Epidermal melanocyte (primary cell): ENCODE measurements around the gene ANKLE2.
A peak's percentile ranks its signal among the peaks of the same experiment; 100 is the strongest.
"Not testable (repeated sequence)": the region's sequence is repeated elsewhere in the genome, so short reads cannot be mapped to it uniquely, and the experiment has no call there.

Source experiments
- DNase-seq: peaks from one replicate; pipeline ENCODE4 v3.0.0; 2011; ENCODE audit warnings: low spot score; ENCODE audit not compliant: insufficient read length

The ANKLE2 gene

DNA sequence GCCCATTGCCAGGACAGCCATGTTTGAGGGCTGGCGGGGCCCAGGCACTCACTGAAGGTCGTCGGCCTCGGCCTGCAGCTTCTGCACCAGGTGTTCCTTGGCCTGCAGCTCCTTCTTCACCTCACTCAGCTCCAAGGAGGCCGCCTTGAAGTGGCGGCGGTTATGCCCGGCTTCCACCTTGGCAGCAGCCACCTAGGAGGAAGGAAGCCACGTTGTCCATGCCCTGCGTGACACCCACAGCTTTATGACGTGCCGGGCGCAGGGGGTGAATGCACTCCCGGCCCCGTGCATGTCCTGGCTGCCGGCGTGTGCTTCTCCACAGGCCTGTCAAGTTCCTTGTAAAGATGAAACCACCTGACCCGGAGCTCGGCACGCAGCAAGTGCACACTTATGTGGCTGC, 16.0 kb upstream of the ANKLE2 start:
- no peak for DNase-seq

DNA sequence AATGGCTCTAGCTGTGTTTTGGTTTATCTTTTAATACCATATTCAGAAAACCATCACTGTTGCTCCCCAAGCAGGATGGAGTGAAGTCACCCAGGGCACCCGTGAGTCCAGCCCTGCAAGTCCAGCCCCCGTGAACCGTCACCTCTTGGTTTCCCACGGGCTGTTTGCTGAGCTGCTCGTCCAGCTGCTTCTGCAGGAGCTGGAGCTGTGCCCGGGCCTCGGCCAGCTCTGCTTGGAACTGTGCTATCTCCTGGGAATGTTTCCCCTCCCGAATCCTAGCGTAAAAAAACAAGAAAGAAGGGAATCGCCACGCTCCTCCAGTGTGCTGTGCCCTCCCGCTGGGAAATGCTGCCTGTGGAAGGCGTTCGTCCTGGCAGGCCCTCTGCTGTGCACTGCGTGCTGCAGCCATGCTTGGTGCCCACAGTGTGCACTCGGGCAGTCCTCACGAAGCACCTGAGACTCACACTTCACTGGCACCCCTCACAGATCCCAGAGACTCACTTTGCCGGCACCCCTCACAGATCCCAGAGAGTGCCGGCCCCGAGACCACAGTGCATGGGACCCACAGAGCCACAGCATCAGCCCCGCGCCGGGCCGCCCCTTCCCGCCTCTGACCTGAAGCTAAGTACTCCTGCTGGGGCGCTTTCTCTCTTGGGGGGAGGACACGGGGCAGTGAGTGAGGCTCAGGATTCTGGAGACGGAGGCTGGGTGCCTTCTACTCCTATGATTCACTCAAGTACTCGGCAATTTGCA, 15.4 kb upstream of the ANKLE2 start:
- DNase-seq: no peak

DNA sequence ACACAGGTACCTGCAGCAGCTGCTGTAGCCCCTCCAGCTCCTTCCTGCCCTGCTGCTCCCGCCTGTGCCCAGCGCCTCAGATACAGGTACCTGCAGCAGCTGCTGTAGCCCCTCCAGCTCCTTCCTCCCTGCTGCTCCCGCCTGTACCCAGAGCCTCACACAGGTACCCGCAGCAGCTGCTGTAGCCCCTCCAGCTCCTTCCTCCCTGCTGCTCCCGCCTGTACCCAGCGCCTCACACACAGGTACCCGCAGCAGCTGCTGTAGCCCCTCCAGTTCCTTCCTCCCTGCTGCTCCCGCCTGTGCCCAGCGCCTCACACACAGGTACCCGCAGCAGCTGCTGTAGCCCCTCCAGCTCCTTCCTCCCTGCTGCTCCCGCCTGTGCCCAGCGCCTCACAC, 14.6 kb upstream of the ANKLE2 start:
- DNase-seq: not testable (repeated sequence)

DNA sequence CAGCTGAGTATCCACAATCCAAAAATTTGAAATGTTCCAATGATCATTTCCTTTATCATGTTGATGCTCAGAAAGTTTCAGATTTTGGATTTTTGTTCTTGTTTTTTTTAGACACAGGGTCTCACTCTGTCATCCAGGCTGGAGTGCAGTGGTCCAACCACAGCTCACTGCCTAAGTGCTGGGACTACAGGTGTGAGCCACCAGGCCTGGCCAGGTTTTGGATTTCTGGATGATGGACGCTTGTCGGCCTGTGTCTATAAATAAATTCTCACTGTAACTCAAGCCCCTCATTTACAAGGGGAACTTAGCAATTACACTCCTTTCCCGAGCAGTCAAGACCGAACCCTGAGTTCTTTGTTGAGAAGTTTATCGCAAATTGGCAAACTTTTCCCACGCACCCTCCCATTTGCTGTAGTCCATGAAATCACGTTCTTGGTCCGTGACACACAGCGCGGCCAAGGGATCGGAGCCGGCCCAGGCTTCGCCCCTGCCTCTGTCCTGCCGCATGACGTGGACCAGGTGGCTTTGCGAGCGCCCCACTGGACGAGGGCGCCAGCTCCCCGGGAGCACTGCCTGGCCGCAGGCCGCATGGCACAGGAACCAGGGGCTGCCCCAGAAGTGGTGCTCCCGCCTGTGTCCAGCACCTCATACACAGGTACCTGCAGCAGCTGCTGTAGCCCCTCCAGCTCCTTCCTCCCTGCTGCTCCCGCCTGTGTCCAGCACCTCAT, 14.0 kb upstream of the ANKLE2 start:
- DNase-seq: no peak

DNA sequence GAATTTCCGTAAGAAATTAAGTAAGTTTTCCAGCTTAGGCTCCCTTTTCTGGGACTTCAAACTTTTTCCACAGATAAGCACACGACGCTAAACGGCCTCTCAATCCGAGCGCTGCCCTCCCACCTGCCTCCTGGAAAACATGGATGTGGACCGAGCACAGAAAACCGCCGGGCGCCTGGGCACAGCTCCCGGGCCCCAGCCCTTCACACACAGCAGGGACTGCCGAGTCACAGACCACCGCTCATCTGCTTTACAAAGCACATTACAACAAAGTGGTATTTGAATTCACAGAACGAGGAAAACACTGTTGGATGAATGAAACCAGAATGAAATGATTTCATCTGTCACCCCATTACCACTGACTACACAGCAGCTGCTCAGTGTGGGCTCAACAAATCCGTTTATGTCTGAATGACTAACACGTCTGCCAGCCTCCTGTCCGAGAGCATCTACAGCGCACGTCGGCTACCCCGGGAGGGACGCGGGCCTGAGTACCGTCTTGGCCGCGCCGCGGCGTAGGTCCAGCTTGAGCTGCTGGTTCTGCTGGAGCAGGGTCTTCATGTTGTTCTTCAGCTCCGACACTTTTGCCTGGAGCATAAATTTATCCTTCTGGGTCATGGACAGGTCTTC, 13.1 kb upstream of the ANKLE2 start:
- no peak for DNase-seq

DNA sequence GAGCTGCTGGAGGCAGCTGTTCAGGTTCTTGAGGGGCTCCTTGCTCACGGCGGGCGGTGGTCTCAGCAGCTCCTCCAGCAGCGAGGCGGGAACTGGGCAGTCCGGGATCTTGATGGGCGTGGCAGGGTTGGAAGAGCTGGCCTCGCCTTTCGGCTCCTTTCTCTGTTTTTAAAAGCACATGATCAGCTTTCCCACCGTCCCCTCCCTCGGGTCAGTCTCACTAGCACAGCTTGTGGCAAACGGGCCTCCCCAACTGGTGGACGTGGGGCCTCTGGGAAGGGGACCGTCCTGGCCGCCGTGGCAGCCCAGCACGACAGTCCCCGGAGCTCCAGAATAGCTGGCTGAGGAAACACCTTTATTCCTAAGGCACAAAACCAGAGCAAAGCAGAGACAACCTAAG, 12.5 kb upstream of the ANKLE2 start:
- DNase-seq: no peak

DNA sequence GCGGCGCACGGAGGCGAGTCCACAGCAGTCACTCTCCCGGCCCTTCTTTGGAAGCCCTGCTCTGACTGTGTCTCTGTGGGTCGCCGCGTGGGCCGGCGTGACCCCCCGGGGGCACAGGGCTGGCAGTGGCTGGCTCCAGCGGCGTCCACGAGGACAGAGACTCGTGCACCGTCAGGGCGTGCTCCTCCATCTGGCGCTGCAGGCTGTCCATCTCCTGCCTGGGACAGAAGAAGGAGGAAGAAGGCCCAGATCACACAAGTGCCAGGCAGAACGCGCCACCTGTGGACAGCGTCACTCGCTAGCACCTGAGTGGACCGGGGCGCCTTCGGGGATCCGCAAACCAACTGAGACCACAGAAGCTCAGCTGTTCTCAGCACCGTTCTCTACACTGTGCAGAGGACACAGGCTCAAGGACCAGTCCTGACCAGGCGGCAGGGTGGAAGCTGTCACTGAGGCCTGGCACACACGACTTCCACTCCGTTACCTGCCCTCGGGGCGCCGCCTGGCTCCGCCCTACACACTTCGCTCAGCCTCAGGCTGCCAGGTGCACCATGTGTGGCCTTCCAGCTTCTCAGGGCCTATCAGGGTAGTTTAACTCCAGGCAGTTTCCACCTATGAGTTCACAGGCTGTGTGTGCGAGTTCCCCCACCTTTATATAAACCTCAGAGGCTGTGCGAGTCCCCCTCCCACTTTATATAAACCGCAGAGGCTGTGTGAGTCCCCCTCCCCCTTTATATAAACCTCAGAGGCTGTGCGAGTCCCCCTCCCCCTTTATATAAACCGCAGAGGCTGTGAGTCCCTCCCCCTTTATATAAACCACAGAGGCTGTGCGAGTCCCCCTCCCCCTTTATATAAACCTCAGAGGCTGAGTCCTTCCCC, 11.7 kb upstream of the ANKLE2 start:
- DNase-seq: no peak

DNA sequence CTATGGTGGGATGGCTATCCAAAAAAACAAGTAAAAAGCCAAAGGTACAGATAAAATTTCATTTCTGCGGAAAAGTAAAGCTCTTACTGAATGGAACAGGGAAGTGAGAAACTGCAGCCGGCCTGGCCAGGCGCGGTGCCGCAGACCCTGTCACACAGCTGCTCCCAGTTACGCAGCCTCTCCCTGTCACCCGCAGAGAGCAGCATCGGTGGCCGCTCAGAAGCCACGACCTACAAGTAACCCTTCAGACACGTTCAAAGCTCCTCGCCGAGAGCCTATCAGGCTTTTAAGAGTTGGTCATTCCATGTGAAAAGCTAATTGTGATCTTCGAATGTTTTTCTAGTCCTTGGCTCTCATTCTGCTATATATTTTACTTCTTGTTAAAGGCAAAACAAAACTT, 11.0 kb upstream of the ANKLE2 start:
- no peak for DNase-seq

DNA sequence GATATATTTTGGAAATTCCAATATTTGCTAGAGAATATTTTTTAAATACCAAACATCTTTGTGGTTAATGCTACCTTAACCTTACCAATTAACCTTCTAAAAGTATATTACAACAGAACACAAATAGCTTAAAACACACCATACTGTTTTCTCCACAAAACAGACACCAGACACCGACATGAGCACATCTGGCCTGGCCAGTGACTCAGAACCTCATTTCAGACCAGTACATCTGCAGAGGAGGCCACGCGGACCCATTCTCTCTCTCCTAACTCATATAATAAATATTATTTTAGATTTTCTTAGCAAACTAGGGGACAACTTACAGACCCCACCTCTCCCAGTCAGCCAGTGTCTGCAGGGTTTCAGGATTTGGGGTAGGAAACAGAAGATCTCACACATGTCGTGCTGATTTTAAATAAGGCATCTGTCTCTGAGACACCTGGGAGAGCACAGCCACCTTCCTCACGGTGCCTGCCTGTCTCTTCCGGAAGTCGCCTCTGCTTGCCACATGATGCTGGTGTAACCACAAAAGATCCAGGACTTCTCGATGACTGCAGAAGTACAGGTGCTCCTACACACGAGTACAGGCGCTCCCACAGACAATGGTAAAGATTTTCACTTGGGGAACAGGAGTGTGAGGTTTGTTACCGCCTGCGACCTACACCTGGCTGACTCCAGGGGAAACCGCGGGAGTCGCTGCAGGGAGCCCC, 9.7 kb upstream of the ANKLE2 start:
- DNase-seq: no peak

DNA sequence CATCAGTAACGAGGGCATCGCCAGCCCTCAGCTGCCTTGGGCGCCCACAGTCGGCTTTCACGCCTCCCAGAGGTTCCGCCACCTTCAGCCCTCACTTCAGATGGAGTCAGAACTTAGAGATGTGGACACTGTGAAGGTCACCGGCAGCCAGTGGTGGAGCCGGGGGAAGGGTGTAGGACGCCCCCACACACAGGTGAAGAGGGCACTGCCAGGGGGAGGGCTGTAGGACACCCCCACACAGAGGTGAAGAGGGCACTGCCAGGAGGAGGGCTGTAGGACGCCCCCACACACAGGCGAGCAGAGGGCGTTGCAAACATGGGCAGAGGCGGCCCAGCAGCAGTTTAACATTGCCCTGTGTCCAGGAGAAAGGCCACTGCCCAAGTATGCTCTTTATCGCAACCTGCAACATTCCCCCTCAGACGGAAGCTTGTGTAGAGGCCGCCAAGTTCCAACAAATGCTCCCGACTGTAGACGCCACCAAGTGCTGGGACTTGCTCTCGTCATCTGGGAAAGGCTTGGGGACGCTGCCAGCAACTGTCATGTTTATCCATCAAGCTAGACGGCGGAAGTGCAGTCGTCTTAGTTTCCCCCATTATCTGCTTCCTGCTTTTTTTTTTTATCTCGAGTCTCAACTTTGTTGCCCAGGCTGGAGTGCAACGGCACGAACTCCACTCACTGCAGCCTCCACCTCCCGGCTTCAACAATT, 4.9 kb upstream of the ANKLE2 start:
- DNase-seq: no peak

DNA sequence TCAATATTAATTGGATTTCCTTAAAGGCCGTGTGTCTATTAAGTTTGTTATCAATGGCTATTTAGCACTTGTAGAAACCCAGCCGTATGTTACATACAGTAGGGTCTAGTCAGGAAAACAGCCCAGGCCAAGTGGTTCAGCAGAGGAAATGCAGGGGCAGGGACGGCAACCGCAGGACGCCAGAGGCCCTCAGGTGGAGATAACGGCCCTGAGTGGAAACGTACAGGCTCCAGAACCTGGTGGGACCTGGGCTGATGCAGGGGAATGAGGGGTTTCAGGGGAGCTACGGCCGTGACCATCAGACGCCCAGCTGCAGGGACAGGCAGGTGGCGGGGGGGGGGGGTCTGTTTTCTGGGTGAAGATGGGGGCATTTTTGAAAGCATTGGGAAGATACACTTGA, 3.7 kb upstream of the ANKLE2 start:
- no peak for DNase-seq

DNA sequence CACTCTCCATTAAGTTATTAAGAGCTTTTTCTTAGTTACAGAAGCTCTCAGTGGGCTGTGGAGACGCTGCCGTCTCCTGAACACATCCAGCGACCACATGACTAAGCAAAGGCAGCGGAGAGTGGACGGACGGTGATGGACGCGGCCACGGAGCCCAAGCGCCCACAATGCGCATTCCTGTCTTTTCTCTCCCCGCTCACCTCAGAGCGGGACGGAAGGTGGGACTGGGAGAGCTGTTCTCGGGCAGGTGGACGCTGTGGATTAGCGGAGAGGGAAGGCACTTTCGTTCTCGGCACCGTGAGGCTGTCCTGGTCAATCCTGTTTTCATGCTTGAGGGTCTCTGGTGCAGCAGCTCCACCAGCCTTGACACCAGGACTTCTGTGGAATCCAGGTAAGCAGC, 2.6 kb upstream of the ANKLE2 start:
- DNase-seq: no peak

DNA sequence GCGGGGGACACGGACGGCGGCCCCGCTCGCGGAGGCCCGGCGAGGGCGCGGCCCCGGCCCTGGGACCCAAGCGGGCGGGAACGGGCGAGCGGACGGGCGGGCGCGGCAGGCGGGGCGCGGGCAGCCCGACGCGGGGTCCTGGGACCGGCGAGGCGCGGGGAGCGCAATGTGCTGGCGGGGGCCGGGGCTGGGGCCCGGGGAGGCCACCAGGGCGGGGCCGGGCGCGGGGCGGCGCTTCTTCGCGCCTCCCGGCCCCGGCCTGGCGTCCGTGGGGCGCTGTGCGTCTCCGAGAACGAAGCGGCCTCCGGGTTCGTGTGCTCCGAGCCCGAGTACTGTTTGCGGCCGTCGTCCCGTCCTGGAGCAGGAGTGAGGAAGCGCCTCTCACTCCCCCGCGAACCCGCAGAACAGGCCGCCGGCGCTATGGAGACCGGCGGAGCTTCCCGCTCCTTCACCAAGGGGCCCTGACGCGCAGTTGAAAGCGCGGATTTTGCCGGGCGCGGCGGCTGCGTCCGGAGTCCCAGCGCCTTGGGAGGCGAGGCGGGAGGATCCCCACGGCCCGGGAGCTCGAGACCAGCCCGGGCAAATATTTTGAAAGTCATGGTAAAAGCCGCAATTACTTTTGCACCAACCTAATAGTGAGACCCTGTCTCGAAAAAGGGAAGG, 420 bp upstream of the ANKLE2 start:
- DNase-seq: peak; percentile 95

DNA sequence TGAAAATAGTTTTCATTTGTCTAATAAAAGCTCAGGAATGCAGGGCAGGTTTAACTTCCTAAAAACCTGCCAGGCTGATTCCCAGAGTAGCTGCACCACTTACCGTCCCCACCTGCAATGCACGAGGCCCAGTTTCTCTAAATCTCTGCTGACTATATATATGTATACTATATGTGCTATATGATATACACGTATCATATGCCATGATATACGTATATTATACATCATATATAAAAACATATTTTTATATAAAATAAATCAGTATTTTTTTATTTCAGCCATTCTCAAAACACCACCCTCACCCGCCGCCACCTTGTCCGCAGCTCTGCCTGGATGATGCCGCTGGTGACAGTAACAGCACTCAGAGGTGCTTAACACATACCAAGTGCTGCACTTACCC, 2.3 kb downstream of the ANKLE2 start:
- DNase-seq: no peak

DNA sequence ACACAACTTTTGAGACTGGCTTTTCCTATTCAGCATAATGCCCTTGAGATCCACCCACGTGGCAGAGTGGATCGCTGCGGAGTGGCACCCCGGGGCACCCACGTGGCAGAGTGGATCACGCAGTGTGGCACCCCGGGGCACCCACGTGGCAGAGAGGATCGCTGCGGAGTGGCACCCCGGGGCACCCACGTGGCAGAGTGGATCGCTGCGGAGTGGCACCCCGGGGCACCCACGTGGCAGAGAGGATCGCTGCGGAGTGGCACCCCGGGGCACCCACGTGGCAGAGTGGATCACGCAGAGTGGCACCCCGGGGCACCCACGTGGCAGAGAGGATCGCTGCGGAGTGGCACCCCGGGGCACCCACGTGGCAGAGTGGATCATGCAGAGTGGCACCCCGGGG, 2.8 kb downstream of the ANKLE2 start:
- not testable (repeated sequence) for DNase-seq

DNA sequence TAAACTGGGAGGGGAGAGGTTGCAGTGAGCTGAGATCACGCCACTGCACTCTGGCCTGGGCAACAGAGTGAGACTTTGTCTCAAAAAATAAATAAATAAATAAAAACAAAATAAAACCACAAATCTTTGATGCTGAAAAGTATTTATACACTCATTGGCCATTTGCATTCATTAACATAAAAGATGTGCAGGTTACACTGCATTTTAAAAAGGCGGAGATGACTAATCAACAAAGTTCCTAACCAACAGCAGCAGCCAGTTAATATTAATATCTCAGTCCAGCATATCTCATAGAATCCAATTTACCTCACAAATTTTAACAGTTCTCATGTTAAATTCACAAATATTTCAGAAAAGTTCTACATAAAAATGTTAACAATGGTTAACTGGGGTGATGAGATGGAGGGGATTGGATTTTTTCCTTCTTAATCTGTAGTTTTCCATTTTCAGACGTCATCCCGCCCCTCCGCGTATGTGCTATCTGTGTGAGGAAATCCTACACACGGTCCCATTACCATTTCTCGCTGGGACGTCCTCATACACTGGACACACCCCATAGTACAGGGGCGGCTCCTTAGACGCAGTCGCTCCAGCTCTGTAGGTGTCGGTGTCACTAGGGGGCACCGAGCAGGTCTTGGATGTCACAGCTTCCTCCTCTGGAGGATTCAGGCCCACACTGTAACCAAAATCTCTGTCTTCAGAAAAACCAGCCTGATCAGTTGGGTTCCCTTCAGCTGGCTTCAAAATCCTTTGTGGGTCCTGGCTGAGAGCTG, 7.3 kb downstream of the ANKLE2 start:
- no peak for DNase-seq

DNA sequence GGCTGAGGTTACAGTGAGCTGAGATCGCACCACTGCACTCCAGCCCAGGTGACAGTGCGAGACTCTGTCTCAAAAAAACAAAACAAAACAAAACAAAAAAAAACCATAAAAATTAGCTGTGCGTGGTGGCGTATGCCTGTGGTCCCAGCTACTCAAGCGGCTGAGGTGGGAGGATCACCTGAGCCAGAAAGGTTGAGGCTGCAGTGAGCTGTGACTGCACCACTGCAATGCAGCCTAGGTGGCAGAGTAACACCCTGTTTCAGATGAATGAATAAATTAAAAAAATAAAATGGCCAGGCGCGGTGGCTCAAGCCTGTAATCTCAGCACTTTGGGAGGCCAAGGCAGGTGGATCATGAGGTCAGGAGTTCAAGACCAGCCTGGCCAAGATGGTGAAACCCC, 8.0 kb downstream of the ANKLE2 start:
- DNase-seq: not testable (repeated sequence)

DNA sequence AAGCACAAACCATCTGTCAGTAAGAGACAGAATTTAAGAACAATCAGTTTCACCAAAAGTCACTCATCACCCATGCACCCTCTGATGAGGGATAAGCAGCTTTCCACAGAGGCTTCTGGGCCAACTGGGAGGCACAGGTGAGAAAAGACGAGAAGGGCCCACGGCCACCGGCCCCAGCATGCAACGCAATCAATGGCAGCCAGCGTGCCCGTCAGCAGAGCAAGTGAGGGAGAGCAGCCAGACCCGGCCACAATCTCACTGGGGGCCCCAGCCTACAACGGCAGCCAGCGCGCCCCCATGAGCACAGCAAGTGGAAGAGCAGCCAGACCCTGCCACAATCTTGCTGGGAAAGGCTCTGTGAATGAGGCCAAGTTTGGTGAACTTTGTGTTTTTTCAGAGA, 13.3 kb downstream of the ANKLE2 start:
- DNase-seq: no peak

DNA sequence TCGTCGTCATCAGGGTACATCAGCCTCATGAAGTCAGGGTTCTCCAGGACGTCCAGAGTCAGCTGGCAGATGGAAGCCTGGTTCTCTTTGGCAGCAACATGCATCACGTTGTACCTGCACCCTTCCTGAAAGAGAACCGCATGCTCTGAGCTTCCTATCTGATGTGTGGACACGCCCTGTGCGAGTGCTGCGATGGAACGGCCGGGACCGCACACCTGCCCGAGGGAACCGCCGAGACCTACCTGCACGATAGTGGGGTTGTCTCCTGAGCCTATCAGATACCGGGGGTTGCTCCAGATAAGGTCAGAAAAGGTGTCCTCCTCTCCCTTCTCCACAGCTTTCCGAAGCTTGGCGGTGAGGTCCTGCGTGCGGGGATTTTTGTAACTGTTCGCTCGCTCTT, 13.7 kb downstream of the ANKLE2 start:
- DNase-seq: no peak
